ENCODE measurements around the gene ALAS1. TPM values are rescaled to one million over a fixed set of nuclear protein-coding genes. Genes with fewer than 3 reads are reported as not detected.
A peak's percentile ranks its signal among the peaks of the same experiment; 100 is the strongest.

ALAS1 gene
- total and polyA plus RNA-seq, 2 of the 13 experiments (the other 11 are each of a cell fraction or from before 2014, with no cell fraction given) = 36.0 to 43.2 TPM

- peak; percentile 29; the same call in 1 of the 2 replicates for TF ChIP-seq MXD3 (CRISPR knock-in tag; IDR thresholded peaks at IDR 0.05)
- peak; percentile 53 for TF ChIP-seq ZBTB38 (CRISPR knock-in tag; IDR thresholded peaks at IDR 0.05)
- TF ChIP-seq ZNF713 (CRISPR knock-in tag; IDR thresholded peaks at IDR 0.05) = no peak; the same call in 1 of the 2 replicates
- no peak for TF ChIP-seq ZNF550 (CRISPR knock-in tag; IDR thresholded peaks at IDR 0.05; ENCODE audit: borderline replicate concordance)
- TF ChIP-seq DBP (CRISPR knock-in tag; IDR thresholded peaks at IDR 0.05; ENCODE audit: not compliant biosample characterization) = no peak
- peak; percentile 51; the same call in 1 of the 2 replicates for TF ChIP-seq ZNF598 (CRISPR knock-in tag; IDR thresholded peaks at IDR 0.05; ENCODE audit: borderline replicate concordance)
- TF ChIP-seq KDM6A (CRISPR knock-in tag; IDR thresholded peaks at IDR 0.05; ENCODE audit: low read depth) = no peak
- TF ChIP-seq CREB1 (IDR thresholded peaks at IDR 0.05) = no peak
- TF ChIP-seq CREB1 (CRISPR knock-in tag; IDR thresholded peaks at IDR 0.05) = no peak
- TF ChIP-seq ZXDC (CRISPR knock-in tag; IDR thresholded peaks at IDR 0.05) = 0 out of 2 replicates have a peak, but pooled peaks have one; percentile 56
- no peak for TF ChIP-seq ZNF572 (CRISPR knock-in tag; IDR thresholded peaks at IDR 0.05)
- 0 out of 2 replicates have a peak, but pooled peaks have one; percentile 14 for TF ChIP-seq KDM3A (CRISPR knock-in tag; IDR thresholded peaks at IDR 0.05; ENCODE audit: low read depth)
- TF ChIP-seq ZNF792 (CRISPR knock-in tag; IDR thresholded peaks at IDR 0.05) = 0 out of 2 replicates have a peak, but pooled peaks have one; percentile 18
- no peak for TF ChIP-seq ZNF672 (CRISPR knock-in tag; IDR thresholded peaks at IDR 0.05)
- peak; percentile 54; the same call in 1 of the 2 replicates for TF ChIP-seq ZNF275 (CRISPR knock-in tag; IDR thresholded peaks at IDR 0.05; ENCODE audit: borderline replicate concordance)
- peak; percentile 64; the same call in 1 of the 2 replicates for TF ChIP-seq TMF1 (CRISPR knock-in tag; IDR thresholded peaks at IDR 0.05; ENCODE audit: low read depth)
- TF ChIP-seq ZNF142 (CRISPR knock-in tag; IDR thresholded peaks at IDR 0.05) = peak; percentile 61; the same call in 1 of the 2 replicates
- no peak for TF ChIP-seq ZNF615 (CRISPR knock-in tag; IDR thresholded peaks at IDR 0.05; ENCODE audit: borderline replicate concordance)
Observed at GRCh38 chr3:52238761-52239701, 41.1 kb downstream of the ALAS1 start, which contains the start of gene TWF2 (continued).

Data from HepG2 (cell line).